Measurements from ENCODE around the gene SNN.

The SNN gene

DNA sequence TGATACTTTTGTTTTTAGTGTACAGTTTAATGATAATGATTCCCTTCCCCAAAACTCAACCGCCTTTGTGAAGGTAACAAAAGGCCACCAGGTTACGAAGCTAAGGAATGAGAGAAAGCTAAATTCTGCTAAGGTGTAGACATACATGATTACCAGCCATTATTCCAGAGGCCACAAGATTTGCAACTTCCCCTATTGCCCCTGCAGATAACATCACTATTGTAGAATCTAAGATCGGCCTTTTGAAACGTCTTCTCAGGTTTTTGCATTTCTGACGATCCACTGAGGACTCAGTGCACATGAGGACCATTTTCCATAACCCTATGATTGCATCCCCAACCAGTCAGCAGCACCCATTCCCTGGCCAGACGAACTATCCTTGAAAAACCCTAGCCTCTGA is 33.9 kb upstream of the SNN start:
- H3K27ac ChIP-seq, result no peak overlapping the region
- DNase-seq (ENCODE audit: low read depth, low spot score), result no peak

DNA sequence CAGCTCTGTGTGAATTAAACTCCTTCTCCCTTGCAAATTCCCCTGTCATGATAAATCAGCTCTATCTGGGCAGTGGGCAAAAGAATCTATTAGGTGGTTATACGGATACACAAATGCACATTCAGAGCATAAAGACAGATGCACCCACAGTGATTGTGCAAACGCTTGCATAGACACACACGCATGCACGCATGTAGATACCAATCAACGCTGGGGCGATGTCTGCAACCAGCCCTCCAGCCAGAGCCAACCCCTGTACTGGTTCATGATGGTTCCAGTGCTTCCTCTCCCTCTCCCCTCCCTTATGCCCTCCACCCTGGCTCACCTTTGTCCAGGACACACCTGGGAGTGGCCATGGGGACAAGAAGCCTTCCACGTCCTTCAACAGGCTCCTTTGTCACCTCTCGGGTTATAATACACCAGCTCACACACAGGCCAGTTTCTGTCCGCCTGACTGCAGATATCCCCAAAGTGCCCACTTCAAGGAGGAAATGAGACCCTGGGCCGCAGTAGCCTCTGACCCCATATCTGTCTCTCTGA is 33.1 kb upstream of the SNN start:
- DNase-seq (ENCODE audit: low read depth, low spot score), result no peak
- no peak overlapping the region for H3K27ac ChIP-seq

DNA sequence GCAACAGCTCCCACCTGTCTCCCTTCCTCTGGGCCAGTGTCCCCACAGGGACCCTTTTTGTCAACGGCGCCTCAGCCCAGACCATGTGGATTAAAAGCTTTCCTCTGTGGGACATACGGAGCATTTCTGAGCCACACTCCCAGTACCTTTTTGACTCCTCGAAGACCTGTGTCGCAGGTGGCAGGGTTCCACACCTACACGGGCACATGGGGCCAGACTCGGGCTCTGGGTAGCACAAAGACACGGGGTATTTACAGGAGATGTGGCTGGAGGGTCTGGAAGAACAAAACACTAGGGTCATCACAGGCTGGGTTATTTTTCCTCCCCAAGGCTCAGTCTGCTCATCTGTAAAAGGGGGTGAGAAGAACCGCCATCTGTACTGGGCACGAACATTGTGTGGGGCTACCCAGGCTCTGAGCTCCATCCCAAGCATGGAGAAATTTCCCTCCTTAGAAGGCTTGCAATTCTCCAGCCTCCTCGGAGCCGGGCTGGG is 32.5 kb upstream of the SNN start:
- peak overlapping the region; percentile 26 for H3K27ac ChIP-seq
- no peak for DNase-seq (ENCODE audit: low read depth, low spot score)

DNA sequence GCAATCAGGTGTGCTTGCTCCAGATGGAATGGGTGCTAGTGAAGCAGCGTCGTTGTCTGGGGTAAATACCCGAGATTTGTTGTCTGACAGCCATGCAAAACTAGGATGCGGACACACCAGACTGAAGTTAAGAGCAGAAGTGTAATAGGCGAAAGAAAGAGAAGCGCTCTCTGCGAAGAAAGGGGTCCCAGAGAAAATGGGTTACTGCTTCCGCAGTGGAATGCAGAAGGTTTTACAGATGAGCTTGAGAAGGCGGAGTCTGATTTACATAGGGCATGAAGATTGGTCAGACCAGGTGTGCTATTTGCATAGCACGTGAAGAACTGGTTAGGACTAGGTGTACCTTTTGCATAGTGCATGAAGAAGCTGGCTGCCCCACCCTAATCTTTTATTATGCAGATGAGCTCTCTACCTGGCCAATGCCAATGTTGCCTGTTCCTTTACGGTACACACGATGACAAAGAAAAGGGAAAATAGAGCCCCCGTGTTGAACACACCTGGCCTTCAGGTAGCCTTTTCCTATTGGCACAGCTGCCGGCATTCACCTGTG is 32.0 kb upstream of the SNN start:
- peak overlapping the region; percentile 26 for H3K27ac ChIP-seq
- DNase-seq (ENCODE audit: low read depth, low spot score), result peak; percentile 91

DNA sequence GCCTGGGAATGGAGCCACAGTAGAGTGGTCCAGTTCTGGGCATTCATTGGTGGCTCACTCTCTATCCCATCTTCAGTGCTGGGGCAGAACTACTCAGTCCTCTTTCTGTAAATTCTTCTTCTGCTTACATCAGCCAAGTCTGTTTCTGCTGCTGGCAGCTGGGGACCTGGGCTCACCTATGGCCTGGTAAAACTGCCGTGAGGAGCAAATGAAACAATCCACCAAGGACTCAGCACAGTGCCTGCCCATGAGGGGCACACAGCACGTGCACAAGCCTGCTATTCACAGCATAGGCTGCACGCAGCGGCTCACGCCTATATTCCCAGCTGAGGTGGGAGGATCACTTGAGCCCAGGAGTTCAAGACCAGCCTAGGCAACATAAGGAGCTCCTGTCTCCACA is 30.9 kb upstream of the SNN start:
- DNase-seq (ENCODE audit: low read depth, low spot score), result no peak
- peak overlapping the region; percentile 16 for H3K27ac ChIP-seq

DNA sequence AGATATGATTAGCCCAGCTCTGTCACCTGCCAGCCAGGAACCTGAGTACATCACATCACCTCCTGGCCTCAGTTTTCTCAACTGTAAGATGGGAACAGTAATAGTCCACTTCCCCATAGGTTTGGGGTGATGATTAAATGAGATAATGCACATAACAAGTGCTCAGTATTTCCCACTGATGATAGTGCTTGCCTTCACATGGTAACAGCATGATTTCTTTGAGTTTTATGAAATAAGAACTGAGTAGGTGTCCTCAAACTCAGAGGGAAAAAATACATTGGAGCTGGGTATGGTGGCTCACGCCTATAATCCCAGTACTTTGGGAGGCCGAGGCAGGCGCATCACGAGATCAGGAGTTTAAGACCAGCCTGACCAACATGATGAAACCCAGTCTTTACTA is 30.1 kb upstream of the SNN start:
- H3K27ac ChIP-seq, result no peak overlapping the region
- no peak for DNase-seq (ENCODE audit: low read depth, low spot score)

DNA sequence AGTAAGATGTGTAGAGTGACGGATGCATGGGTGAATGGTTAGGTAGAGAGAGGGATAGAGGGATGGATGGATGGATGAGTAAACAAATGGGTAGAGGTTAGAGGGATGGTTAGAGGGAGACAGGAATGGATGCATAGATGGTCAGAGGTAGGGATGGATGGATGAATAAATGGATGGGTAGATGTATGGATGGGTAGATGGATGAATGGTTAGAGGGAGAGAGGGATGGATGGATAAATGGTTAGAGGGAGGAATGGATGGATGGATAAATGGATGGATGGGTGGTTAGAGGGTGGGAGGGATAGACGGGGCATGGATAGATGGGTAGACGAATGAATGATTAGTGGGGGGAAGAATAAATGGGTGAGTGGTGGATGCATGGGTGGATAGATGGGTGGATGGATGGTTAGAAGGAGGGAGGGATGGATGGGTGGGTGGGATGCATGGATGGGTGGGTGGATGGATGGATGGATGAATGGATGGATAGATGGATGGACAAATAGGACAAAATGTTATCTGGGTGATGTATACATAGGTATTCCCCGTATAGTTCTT is 29.2 kb upstream of the SNN start:
- H3K27ac ChIP-seq, result peak overlapping the region; percentile 85
- DNase-seq (ENCODE audit: low read depth, low spot score), result no peak

DNA sequence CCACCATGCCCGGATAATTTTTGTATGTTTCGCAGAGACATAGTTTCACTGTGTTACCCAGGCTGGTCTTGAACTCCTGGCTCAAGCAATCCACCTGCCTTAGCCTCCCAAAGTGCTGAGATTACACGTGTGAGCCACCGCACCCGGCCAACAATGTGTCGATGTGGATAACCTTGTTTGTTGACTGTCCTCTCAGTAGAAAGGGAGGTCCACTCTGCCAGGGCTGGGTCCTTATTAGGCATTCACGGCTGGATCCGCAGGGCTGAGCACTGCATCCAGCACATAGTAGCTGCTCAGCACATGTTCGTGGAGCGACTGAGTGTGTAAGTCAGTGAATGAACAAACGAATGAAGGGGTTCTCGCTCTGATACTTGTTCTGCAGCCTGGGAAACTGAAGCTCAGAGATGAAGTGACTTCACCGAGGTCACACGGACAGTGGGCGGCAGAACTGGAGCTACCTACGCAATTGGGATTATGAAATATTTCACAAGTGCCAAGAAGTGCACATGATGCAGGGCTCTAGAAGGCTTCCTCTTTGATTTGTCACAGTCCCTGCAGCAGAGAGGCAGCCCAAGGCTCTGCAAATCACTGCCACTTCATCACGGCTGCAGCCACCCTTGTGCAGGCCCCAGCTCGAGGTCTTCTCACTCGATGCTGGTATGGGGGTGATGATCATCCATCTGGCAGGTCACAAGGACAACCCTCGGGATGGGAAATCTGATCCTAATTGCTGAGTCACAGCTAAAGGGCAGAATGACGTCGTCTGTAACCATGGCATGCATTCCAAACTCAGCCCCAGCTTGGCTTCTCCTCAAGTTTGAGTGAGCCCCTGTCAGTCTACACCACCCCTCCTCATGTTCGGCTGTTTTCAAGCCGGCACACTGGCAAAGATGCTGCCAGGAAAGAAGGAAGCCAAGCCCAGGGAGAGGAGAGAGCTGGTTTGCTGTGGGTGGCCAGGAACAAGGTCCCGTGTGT is 28.0 kb upstream of the SNN start:
- peak; percentile 94 for DNase-seq (ENCODE audit: low read depth, low spot score)
- H3K27ac ChIP-seq, result peak overlapping the region; percentile 85

DNA sequence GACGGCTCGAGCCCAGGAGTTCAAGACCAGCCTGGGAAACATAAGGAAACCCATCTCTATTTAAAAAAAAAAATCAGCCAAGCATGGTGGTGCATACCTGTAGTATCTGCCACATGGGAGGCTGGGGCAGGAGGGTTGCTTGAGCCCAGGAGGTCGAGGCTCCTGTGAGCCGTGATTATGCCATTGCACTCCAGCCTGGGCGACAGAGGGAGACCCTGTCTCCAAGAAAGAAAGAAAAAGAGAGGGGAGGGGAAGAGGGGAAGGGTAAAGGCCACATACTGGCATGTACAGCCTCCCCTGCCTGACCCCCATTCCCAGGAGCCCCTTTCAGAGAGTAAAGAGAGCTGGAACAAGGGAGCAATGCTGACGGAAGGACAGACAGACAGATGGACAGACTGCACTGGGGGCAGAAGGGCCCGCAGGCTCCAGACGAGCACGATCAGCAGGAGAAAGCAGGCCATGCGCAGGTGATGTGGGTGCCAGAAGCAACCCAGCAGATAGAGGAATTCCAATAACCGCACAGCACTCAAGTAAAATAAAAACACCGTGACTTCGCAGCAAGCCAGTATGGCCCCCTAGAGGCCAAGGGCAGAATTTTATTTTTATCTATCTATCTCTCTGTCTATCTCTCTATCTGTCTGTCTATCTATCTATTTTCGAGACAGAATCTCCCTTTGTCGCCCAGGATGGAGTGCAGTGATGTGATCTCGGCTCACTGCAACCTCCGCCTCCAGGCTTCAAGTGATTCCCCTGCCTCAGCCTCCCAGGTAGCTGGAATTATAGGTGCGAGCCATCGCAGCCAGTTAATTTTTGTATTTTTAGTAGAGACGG is 27.1 kb upstream of the SNN start:
- H3K27ac ChIP-seq, result peak overlapping the region; percentile 85
- DNase-seq (ENCODE audit: low read depth, low spot score), result peak; percentile 37

DNA sequence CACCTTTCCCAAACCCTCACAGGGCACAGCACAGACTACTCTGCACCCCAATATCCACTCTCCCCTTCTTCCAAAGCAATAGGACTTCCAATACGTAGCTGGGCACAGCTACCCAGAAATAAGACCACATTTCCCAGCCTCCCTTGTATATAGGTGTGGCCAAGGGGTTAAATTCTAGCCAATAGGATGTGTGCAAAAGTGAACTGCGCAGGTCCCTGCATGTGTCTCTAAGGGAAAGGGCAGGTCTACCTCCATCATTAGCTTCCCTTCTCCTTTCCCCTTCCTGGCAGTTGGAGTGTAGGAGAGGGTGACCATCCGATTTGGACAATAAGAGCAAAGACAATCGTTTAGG is 25.5 kb upstream of the SNN start:
- DNase-seq (ENCODE audit: low read depth, low spot score), result no peak
- H3K27ac ChIP-seq, result no peak overlapping the region

DNA sequence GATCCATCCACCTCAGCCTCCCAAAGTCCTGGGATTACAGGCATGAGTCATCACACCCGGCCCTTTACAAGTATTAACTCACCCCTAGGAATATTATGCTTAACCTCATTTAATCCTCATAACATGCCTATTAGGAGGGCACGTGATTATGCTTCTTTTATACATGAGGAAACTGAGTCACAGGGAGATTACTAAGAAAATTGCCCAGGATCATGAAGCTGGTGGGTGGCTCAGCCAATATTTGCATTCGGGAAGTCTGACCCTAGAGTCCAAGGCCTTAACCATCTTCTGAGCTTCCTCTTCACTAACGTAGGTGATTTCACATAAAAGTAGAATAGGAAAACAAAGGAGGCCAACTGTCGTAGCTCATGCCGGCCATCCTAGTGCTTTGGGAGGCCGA is 19.0 kb upstream of the SNN start:
- H3K27ac ChIP-seq, result no peak overlapping the region
- DNase-seq (ENCODE audit: low read depth, low spot score), result no peak

DNA sequence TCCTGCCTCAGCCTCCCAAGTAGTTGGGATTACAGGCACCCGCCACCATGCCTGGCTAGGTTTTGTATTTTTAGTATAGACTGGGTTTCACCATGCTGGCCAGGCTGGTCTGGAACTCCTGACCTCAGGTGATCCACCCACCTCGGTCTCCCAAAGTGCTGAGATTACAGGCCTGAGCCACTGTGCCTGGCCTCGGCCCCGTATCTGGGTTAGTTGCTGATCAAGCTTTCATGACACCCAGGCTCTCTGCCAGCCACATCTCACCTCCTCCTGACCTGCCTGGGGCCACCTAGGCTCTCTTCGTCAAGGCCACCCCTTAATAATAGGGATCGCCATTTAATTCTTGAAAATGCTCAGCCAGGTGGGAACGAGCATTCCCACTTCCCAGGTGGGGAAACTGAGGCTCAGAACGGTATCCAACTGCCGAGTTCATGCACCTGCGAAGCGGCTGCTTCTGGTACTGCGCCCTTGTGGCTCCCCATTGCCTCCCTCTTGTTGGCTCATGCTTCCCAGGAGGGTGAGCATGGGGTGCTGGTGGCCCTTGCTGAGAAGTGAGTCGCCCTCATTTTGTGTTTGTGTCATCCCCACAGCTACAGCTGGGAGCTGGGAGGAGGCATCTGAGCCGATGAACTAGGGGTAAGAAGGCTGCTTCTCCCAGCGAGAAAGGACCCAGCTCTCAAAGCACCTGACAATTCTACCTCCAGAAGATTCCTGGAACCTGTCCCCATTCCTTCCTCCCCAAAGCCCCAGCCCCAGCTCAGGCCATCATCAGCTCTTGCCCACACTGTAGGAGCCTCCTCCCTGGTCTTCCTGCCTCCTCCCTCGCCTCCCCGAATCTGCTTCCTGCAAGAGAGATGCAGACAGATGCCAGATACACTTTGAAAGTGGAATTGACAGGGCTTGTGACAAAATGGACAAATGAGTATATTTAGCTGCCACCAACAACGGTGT is 17.3 kb upstream of the SNN start:
- no peak overlapping the region for H3K27ac ChIP-seq
- no peak for DNase-seq (ENCODE audit: low read depth, low spot score)

DNA sequence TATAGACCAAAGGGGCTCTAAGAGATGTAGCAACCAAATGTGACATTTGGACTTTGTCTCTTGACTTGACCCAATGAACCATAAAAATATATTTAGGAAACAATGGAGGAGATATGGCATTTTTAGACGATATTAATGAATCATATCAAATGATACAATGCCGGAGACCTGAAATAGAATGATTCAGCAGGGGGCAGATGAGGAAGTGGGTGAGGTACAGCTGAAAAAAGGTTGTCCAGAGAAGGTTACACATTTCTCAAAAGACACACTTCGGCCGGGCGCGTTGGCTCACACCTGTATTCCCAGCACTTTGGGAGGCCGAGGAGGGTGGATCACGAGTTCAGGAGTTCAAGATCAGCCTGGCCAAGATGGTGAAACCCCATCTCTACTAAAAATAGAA is 16.5 kb upstream of the SNN start:
- no peak for DNase-seq (ENCODE audit: low read depth, low spot score)

DNA sequence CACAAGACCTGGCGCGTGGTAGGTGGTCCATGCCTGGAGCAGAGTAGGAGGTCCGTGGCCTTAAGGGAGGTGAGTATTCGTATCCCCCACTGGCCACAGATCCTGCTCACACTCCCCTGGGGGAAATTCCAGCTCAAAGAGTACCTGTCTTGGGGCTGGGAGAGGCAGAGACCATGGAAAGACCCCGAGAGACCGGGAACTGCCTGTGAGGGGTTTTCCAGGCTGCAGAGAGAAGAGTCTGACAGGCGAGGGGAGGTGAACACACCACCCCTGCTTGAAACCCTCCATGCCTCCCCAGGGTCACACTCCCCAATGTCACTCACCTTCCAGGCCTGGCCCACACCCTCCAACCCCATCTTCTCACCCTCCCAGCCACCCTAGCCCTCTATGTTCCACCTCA is 12.6 kb upstream of the SNN start:
- no peak for DNase-seq (ENCODE audit: low read depth, low spot score)
- H3K27ac ChIP-seq, result no peak overlapping the region

More for the DNA sequence above, 16.5 kb upstream of the SNN start:
- no peak overlapping the region for H3K27ac ChIP-seq

DNA sequence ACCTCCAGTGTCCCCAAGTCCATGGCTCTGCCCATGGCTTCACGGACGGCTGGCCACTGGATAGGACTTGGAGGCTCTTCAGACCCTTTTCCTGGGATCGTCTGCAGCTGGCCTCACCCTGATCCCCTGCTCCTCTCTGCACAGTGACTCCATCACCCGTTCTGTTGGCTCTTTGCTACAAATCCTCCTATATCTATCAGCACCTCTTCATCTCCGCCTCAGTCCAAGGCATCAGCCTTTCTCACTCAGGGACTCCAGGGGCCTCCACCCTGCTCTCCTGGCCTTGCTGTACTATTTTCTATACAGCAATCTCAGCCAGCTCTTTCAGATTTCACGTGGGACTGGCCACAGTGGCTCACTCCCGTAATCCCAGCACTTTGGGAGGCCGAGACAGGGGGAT is 10.7 kb upstream of the SNN start:
- no peak overlapping the region for H3K27ac ChIP-seq
- DNase-seq (ENCODE audit: low read depth, low spot score), result no peak

DNA sequence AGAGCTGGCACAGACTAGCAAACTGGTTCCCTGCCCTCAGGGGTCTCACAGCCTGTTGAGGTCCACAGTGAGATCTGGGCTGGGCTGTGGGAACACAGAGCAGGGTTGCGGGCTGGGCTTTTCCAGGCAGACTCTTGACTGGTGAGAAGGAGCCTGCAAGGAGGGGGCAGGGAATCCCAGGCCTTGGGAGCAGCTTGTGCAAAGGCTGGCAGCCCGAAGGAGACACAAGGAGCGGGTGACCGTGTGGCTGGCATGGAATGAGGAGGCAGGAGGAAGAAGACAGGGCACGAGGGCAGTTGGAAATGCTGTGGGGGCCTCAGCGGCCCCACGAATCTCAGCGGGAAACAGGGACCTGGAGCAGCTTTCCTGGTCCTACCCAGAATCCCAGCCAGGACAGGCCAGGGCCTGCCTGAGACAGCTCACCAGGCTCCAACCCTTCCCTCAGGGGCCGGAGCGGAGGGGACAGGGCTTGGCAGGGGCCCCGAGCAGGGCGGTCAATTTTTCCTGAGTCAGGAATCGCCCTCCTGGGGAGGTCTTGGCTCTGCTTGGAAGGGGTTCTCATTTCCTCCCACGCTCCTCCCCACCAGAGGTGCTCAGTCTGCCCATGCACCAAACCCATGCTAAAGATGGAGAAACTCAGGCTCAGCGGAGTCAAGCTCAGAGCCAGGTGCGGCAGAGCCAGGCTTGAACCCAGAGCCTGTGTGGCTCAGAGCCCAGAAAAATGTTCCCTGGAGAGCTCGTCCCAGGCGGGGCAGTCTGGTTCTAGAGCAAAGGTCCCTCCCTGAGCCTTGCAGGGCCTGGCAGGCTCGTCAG is 9.2 kb upstream of the SNN start:
- H3K27ac ChIP-seq, result peak overlapping the region; percentile 59
- no peak for DNase-seq (ENCODE audit: low read depth, low spot score)

DNA sequence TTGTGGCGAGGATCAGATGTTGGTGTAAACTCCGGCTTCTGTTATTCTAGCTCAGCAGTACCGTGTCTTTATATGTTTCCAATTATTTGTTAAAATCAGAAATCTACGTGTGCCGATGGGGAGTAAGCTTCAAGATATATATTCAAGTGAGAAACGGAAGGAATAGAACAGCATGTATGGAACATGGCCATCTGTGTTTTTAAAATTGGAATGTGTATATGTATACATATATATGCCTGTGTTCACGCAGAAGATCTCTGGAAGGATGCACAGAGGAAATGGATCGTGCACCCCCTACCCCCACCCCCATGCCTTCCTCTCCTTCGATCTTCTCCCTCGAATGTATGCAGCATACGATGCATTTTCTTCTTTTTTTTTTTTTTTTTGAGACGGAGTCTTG is 7.7 kb upstream of the SNN start:
- no peak overlapping the region for H3K27ac ChIP-seq
- DNase-seq (ENCODE audit: low read depth, low spot score), result no peak

DNA sequence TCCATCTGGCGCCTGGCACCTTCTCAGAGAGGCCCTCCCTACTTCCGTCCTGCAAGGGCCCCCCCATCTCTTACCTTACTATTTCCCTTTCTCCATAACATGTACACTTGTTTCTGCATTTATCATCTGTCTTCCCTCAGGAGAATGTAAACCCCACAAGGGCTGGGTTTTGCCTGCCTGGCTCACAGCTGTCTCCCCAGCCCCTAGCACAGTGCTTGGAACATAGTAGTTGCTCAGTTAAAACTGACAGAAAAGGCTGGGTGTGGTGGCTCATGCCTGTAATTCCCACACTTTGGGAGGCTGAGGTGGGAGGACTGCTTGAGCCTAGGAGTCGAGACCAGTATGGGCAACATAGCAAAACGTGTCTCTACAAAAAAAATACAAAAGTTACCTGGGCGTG is 5.7 kb upstream of the SNN start:
- DNase-seq (ENCODE audit: low read depth, low spot score), result no peak

More for the DNA sequence above, 5.7 kb upstream of the SNN start:
- no peak overlapping the region for H3K27ac ChIP-seq

All from epithelial cell of prostate (primary cell).